Caco-2 (cell line): Measurements from ENCODE around the gene CTSH. TPM values are rescaled to one million over a fixed set of nuclear protein-coding genes. Genes with fewer than 3 reads are reported as not detected.
A peak's percentile ranks its signal among the peaks of the same experiment; 100 is the strongest.
"Not testable (repeated sequence)": the region's sequence is repeated elsewhere in the genome, so short reads cannot be mapped to it uniquely, and the experiment has no call there.

Experiments used
- BruUV-seq: library from RNA; stranded (reverse); fragments of 400-500 nt; replicated peaks from 2 replicates; lab custom pipeline; 2021; lab: Mats Ljungman, UMichigan
- CTCF ChIA-PET: fragments of 300-600 bp; sonication (Branson Sonifier 250); formaldehyde crosslinking; loops from one replicate; lab custom pipeline; 2022; ENCODE audit warnings: antibody characterized with exemption; lab: Charles Lee
- POLR2A ChIA-PET: fragments of 300-600 bp; sonication (Branson Sonifier 250); formaldehyde crosslinking; loops from one replicate; lab custom pipeline; 2022; ENCODE audit warnings: antibody characterized with exemption; lab: Charles Lee
- DNase-seq, 2 experiments: peaks; one replicate each; pipeline versions ENCODE4 v3.0.0 to v3.0.0-alpha.2; 2020 to 2022
- H3K27me3 ChIP-seq: replicated peaks from 2 replicates; pipeline ENCODE4 v1.6.0; 2011; ENCODE audit warnings: low read length; ENCODE audit not compliant: control insufficient read depth, insufficient read depth
- H3K36me3 ChIP-seq: 2 replicates; pipeline ENCODE4 v1.5.1; 2011; ENCODE audit warnings: low read length; ENCODE audit not compliant: control insufficient read depth, insufficient read depth
- H3K4me1 ChIP-seq: fragments of 250-450 bp; sonication (Bioruptor Pico); 2 replicates; pipeline ENCODE4 v1.5.1; 2020; ENCODE audit warnings: mild to moderate bottlenecking
- H3K4me3 ChIP-seq: 2 replicates; pipeline ENCODE4 v1.5.1; 2011; ENCODE audit warnings: low read depth, mild to moderate bottlenecking, control low read depth, low read length
- H3K9me3 ChIP-seq: fragments of 250-450 bp; sonication (Bioruptor Pico); 2 replicates; pipeline ENCODE4 v1.5.1; 2020; ENCODE audit warnings: mild to moderate bottlenecking, moderate library complexity
- H3K27ac Mint-ChIP-seq: one replicate; pipeline ENCODE4 v1.8.0; 2022; ENCODE audit warnings: mixed read lengths; ENCODE audit not compliant: unreplicated experiment
- H3K27me3 Mint-ChIP-seq: one replicate; pipeline ENCODE4 v1.8.0; 2022; ENCODE audit warnings: mixed read lengths; ENCODE audit not compliant: insufficient read depth, unreplicated experiment
- H3K36me3 Mint-ChIP-seq: one replicate; pipeline ENCODE4 v1.8.0; 2022; ENCODE audit warnings: mild to moderate bottlenecking, mixed read lengths; ENCODE audit not compliant: insufficient read depth, unreplicated experiment
- H3K4me1 Mint-ChIP-seq: one replicate; pipeline ENCODE4 v1.8.0; 2022; ENCODE audit warnings: low read depth, mixed read lengths; ENCODE audit not compliant: unreplicated experiment
- H3K4me3 Mint-ChIP-seq: one replicate; pipeline ENCODE4 v1.8.0; 2022; ENCODE audit warnings: mild to moderate bottlenecking, moderate library complexity, mixed read lengths; ENCODE audit not compliant: unreplicated experiment
- H3K9me3 Mint-ChIP-seq: one replicate; pipeline ENCODE4 v1.8.0; 2022; ENCODE audit warnings: mixed read lengths; ENCODE audit not compliant: unreplicated experiment
- intact Hi-C: fragments of 100-400 bp; cut with micrococcal nuclease; formaldehyde crosslinking; loops from one replicate; pipeline ENCODE4 v1.10.0; 2022; ENCODE audit not compliant: unreplicated experiment
- total RNA-seq: library from RNA; stranded (reverse); gene quantifications from 2 replicates; pipeline ENCODE4 v1.2.3, GENCODE V29; 2022
- TF ChIP-seq, protein P1 (sequence below), 2 experiments: fragments of 200-600 bp in 1 of 2; IDR thresholded peaks; 1 replicate in 1 of 2; 2 replicates in 1 of 2; pipeline versions ENCODE4 v1.5.1 to v1.8.0; 2011 to 2022; ENCODE audit warnings: antibody characterized with exemption in 1 of 2, control low read depth in 1 of 2, inconsistent platforms in 1 of 2, low read depth in 1 of 2, low read length in 1 of 2, mild to moderate bottlenecking in 1 of 2, moderate library complexity in 1 of 2; ENCODE audit not compliant: insufficient read depth in 1 of 2, severe bottlenecking in 1 of 2, unreplicated experiment in 1 of 2

CTSH gene
- total RNA-seq, 1 experiment from 2014 or later: 183 TPM

GRCh38 chr15:78872972-78873792 is 71.7 kb downstream of the CTSH start:
- Histone ChIP-seq H3K36me3 (no peaks in the 10 kb centered on the region), H3K9me3 (no peaks in the 10 kb centered on the region), H3K4me3 (peak overlapping the region; percentile 98), H3K4me1 (peaks cover 29% of the 10 kb centered on the region), H3K27me3 (no peaks in the 10 kb centered on the region)
- TF ChIP-seq, protein P1, sequence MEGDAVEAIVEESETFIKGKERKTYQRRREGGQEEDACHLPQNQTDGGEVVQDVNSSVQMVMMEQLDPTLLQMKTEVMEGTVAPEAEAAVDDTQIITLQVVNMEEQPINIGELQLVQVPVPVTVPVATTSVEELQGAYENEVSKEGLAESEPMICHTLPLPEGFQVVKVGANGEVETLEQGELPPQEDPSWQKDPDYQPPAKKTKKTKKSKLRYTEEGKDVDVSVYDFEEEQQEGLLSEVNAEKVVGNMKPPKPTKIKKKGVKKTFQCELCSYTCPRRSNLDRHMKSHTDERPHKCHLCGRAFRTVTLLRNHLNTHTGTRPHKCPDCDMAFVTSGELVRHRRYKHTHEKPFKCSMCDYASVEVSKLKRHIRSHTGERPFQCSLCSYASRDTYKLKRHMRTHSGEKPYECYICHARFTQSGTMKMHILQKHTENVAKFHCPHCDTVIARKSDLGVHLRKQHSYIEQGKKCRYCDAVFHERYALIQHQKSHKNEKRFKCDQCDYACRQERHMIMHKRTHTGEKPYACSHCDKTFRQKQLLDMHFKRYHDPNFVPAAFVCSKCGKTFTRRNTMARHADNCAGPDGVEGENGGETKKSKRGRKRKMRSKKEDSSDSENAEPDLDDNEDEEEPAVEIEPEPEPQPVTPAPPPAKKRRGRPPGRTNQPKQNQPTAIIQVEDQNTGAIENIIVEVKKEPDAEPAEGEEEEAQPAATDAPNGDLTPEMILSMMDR (IDR thresholded peaks at IDR 0.05; ENCODE audit: insufficient read depth in 1 of 2, low read depth in 1 of 2, low read length in 1 of 2, severe bottlenecking in 1 of 2, unreplicated experiment in 1 of 2): peak; percentile 24 to 67
- Mint-ChIP-seq H3K27me3 (no peaks in the 10 kb centered on the region), H3K4me3 (peak overlapping the region; percentile 83), H3K36me3 (peaks cover 36% of the 10 kb centered on the region), H3K27ac (peak overlapping the region; percentile 99), H3K9me3 (no peaks in the 10 kb centered on the region), H3K4me1 (peaks cover 24% of the 10 kb centered on the region)
- peak; percentile 93 for DNase-seq
- ChIA-PET POLR2A (interaction anchor here (0.6 to 1.4 kb wide), 4 partner anchors 13 to 139 kb away, joined by 4 to 22 read pairs (median 7); no protein-coding TSS in a partner anchor), CTCF (interaction anchor here (0.7 to 1.8 kb wide), 7 partner anchors 13 to 761 kb away, joined by 3 to 8 read pairs (median 3); no protein-coding TSS in a partner anchor)
- BruUV-seq: no TSS peak
- intact Hi-C loops: loop anchor here (1.0 kb wide), 1 partner anchor 13 kb away; no protein-coding TSS in a partner anchor

- H3K4me3 Mint-ChIP-seq: peak within 1 kb of the TSS; percentile 83
- H3K27ac Mint-ChIP-seq: peak within 1 kb of the TSS; percentile 99
- ChIA-PET CTCF (interaction anchor here (0.6 to 1.8 kb wide), 6 partner anchors 13 to 308 kb away, joined by 3 to 8 read pairs (median 3); partner anchors contain the start of gene ADAMTS7), POLR2A (interaction anchor here (0.6 to 1.4 kb wide), 4 partner anchors 12 to 140 kb away, joined by 4 to 22 read pairs (median 7); no protein-coding TSS in a partner anchor)
- Histone ChIP-seq H3K27me3 (no peaks in the 10 kb centered on the region), H3K9me3 (no peaks in the 10 kb centered on the region), H3K4me3 (peak within 1 kb of the TSS; percentile 98), H3K4me1 (peaks cover 24% of the 10 kb centered on the region), H3K36me3 (no peaks in the 10 kb centered on the region)
- peaks cover 24% of the 10 kb centered on the region for H3K4me1 Mint-ChIP-seq
- intact Hi-C loops: no loop called here
- BruUV-seq: TSS peak; percentile 86
- no peaks in the 10 kb centered on the region for H3K9me3 Mint-ChIP-seq
- H3K36me3 Mint-ChIP-seq: peaks cover 36% of the 10 kb centered on the region
- TF ChIP-seq, protein P1 (IDR thresholded peaks at IDR 0.05; ENCODE audit: insufficient read depth in 1 of 2, low read depth in 1 of 2, low read length in 1 of 2, severe bottlenecking in 1 of 2, unreplicated experiment in 1 of 2): no peak
- no peaks in the 10 kb centered on the region for H3K27me3 Mint-ChIP-seq
- DNase-seq: peak; percentile 97 to 98
Measured at GRCh38 chr15:78872155-78872971, 72.5 kb downstream of the CTSH start, which contains the start of gene MORF4L1. Gene MORF4L1, plus strand, starts transcription at chr15:78872890. Its CDS starts 128 bp downstream, at chr15:78873018.

- H3K4me3 ChIP-seq, H3K9me3 Mint-ChIP-seq, H3K27me3 Mint-ChIP-seq, BruUV-seq, intact Hi-C loops, POLR2A ChIA-PET, H3K36me3 ChIP-seq, H3K9me3 ChIP-seq, H3K27me3 ChIP-seq: not testable (repeated sequence)
- H3K4me1 ChIP-seq: peaks cover 20% of the 10 kb centered on the region
- H3K36me3 Mint-ChIP-seq: peaks cover 36% of the 10 kb centered on the region
- peak overlapping the region; percentile 99 for H3K27ac Mint-ChIP-seq
- CTCF ChIA-PET: interaction anchor here (0.6 to 0.7 kb wide), 2 partner anchors 123 to 307 kb away, joined by 3 read pairs; no protein-coding TSS in a partner anchor
- peaks cover 24% of the 10 kb centered on the region for H3K4me1 Mint-ChIP-seq
- H3K4me3 Mint-ChIP-seq: peak overlapping the region; percentile 83
- DNase-seq: peak in 1 of 2 experiments; percentile 34
Measured at GRCh38 chr15:78871483-78872127, 73.2 kb downstream of the CTSH start.
